ENCODE results near the gene SLC35G2.

SLC35G2 gene

GRCh38 chr3:136852180-136852579, 33.3 kb downstream of the SLC35G2 start:
- Histone ChIP-seq H2AFZ (ENCODE audit: low read depth, low read length, severe bottlenecking) (no peak overlapping the region), H3K36me3 (ENCODE audit: low read length) (peaks cover 9% of the 10 kb centered on the region), H3F3A (ENCODE audit: insufficient read depth) (no peaks in the 10 kb centered on the region; the same call in 1 of the 2 replicates), H3K27me3 (ENCODE audit: low read length) (no peaks in the 10 kb centered on the region), H4K20me1 (ENCODE audit: low read depth, low read length) (no peaks in the 10 kb centered on the region; the same call in 1 of the 2 replicates), H3K9me2 (replicated peaks; ENCODE audit: insufficient read depth, low read length) (no peaks in the 10 kb centered on the region), H3K9me3 (ENCODE audit: insufficient read depth, low read length) (no peaks in the 10 kb centered on the region), H3K9ac (ENCODE audit: low read length) (no peak overlapping the region), H3K4me3 (ENCODE audit: insufficient read depth, low read length, poor library complexity, severe bottlenecking) (no peak overlapping the region), H3K27ac (ENCODE audit: low read depth, low read length) (no peak overlapping the region), H3K4me2 (ENCODE audit: low read depth, low read length, poor library complexity, severe bottlenecking) (no peak overlapping the region), H3K79me2 (ENCODE audit: insufficient read depth, low read length) (peaks cover 48% of the 10 kb centered on the region)
- TF ChIP-seq, protein P1, sequence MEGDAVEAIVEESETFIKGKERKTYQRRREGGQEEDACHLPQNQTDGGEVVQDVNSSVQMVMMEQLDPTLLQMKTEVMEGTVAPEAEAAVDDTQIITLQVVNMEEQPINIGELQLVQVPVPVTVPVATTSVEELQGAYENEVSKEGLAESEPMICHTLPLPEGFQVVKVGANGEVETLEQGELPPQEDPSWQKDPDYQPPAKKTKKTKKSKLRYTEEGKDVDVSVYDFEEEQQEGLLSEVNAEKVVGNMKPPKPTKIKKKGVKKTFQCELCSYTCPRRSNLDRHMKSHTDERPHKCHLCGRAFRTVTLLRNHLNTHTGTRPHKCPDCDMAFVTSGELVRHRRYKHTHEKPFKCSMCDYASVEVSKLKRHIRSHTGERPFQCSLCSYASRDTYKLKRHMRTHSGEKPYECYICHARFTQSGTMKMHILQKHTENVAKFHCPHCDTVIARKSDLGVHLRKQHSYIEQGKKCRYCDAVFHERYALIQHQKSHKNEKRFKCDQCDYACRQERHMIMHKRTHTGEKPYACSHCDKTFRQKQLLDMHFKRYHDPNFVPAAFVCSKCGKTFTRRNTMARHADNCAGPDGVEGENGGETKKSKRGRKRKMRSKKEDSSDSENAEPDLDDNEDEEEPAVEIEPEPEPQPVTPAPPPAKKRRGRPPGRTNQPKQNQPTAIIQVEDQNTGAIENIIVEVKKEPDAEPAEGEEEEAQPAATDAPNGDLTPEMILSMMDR (IDR thresholded peaks at IDR 0.05; ENCODE audit: insufficient read depth, low read length, poor library complexity, severe bottlenecking) = no peak
- TF ChIP-seq EZH2phosphoT487 (conservative IDR thresholded peaks at IDR 0.05; ENCODE audit: low read length) = no peak

DNA sequence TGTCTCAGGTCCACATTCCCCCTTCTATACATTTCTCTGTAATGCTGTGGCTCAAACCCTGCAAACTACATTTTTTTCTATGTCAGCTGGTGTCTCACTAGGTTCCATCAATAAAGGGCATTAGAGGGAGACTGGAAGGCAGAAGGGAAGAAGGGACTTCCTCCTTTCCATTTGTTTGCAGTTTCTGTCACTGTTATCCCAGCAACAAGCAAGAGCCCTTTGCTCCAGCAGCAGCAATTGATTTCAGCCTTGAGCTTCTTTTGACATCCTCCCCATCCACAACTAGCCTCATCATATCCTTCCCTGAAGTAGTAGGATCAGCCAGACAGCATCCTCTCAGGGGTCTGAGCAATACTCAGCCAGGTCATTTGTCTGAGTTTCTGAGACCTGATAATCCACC, 37.7 kb downstream of the SLC35G2 start:
- H3K9me2 ChIP-seq (replicated peaks; ENCODE audit: insufficient read depth, low read length) = no peaks in the 10 kb centered on the region
- no peaks in the 10 kb centered on the region; the same call in 1 of the 2 replicates for H4K20me1 ChIP-seq (ENCODE audit: low read depth, low read length)
- H3K27ac ChIP-seq (ENCODE audit: low read depth, low read length) = no peak overlapping the region
- H3F3A ChIP-seq (ENCODE audit: insufficient read depth) = peaks cover 2% of the 10 kb centered on the region
- H2AFZ ChIP-seq (ENCODE audit: low read depth, low read length, severe bottlenecking) = no peak overlapping the region
- H3K27me3 ChIP-seq (ENCODE audit: low read length) = no peaks in the 10 kb centered on the region
- no peak overlapping the region for H3K4me3 ChIP-seq (ENCODE audit: insufficient read depth, low read length, poor library complexity, severe bottlenecking)
- no peak overlapping the region for H3K4me2 ChIP-seq (ENCODE audit: low read depth, low read length, poor library complexity, severe bottlenecking)
- H3K9me3 ChIP-seq (ENCODE audit: insufficient read depth, low read length) = no peaks in the 10 kb centered on the region
- peaks cover 80% of the 10 kb centered on the region for H3K79me2 ChIP-seq (ENCODE audit: insufficient read depth, low read length)
- TF ChIP-seq, protein P1 (IDR thresholded peaks at IDR 0.05; ENCODE audit: insufficient read depth, low read length, poor library complexity, severe bottlenecking) = no peak
- TF ChIP-seq EZH2phosphoT487 (conservative IDR thresholded peaks at IDR 0.05; ENCODE audit: low read length) = no peak
- H3K36me3 ChIP-seq (ENCODE audit: low read length) = peaks cover 20% of the 10 kb centered on the region
- H3K9ac ChIP-seq (ENCODE audit: low read length) = no peak overlapping the region

GRCh38 chr3:136858381-136858780, 39.5 kb downstream of the SLC35G2 start:
- Histone ChIP-seq H3K9me2 (replicated peaks; ENCODE audit: insufficient read depth, low read length) (no peaks in the 10 kb centered on the region), H2AFZ (ENCODE audit: low read depth, low read length, severe bottlenecking) (no peak overlapping the region), H3K4me2 (ENCODE audit: low read depth, low read length, poor library complexity, severe bottlenecking) (peak overlapping the region; percentile 8), H3K9me3 (ENCODE audit: insufficient read depth, low read length) (no peaks in the 10 kb centered on the region), H3K9ac (ENCODE audit: low read length) (no peak overlapping the region), H3K36me3 (ENCODE audit: low read length) (peaks cover 20% of the 10 kb centered on the region), H3K79me2 (ENCODE audit: insufficient read depth, low read length) (peaks cover 87% of the 10 kb centered on the region), H3K27me3 (ENCODE audit: low read length) (no peaks in the 10 kb centered on the region), H3K27ac (ENCODE audit: low read depth, low read length) (no peak overlapping the region), H4K20me1 (ENCODE audit: low read depth, low read length) (no peaks in the 10 kb centered on the region; the same call in 1 of the 2 replicates), H3F3A (ENCODE audit: insufficient read depth) (peaks cover 7% of the 10 kb centered on the region), H3K4me3 (ENCODE audit: insufficient read depth, low read length, poor library complexity, severe bottlenecking) (no peak overlapping the region)
- TF ChIP-seq, protein P1 (IDR thresholded peaks at IDR 0.05; ENCODE audit: insufficient read depth, low read length, poor library complexity, severe bottlenecking) = no peak
- no peak for TF ChIP-seq EZH2phosphoT487 (conservative IDR thresholded peaks at IDR 0.05; ENCODE audit: low read length)

All from SU-DHL-6 (cell line).